Dendritic cell treated with granulocyte-macrophage colony-stimulating factor and Interleukin-4, amounts not matched to agents 40 ng/mL and 50 ng/mL, for 4 days (primary cell): Measurements from ENCODE around the gene UBN2.
"Not testable (repeated sequence)": the region's sequence is repeated elsewhere in the genome, so short reads cannot be mapped to it uniquely, and the experiment has no call there.

ENCODE experiments used
- H3K27ac Mint-ChIP-seq: one replicate; pipeline ENCODE4 v1.8.0; 2022; ENCODE audit warnings: mild to moderate bottlenecking, mixed read lengths
- H3K27me3 Mint-ChIP-seq: one replicate; pipeline ENCODE4 v1.8.0; 2022; ENCODE audit warnings: mild to moderate bottlenecking, mixed read lengths
- H3K36me3 Mint-ChIP-seq: one replicate; pipeline ENCODE4 v1.8.0; 2022; ENCODE audit warnings: low read depth, mixed read lengths
- H3K4me1 Mint-ChIP-seq: one replicate; pipeline ENCODE4 v1.8.0; 2022; ENCODE audit warnings: low read depth, mixed read lengths
- H3K4me3 Mint-ChIP-seq: one replicate; pipeline ENCODE4 v1.8.0; 2022; ENCODE audit warnings: mild to moderate bottlenecking, moderate library complexity, mixed read lengths
- H3K9me3 Mint-ChIP-seq: one replicate; pipeline ENCODE4 v1.8.0; 2022; ENCODE audit warnings: mixed read lengths
- intact Hi-C: fragments of 100-400 bp; cut with micrococcal nuclease; formaldehyde crosslinking; loops from one replicate; pipeline ENCODE4 v1.15.0; 2022

The UBN2 gene

DNA sequence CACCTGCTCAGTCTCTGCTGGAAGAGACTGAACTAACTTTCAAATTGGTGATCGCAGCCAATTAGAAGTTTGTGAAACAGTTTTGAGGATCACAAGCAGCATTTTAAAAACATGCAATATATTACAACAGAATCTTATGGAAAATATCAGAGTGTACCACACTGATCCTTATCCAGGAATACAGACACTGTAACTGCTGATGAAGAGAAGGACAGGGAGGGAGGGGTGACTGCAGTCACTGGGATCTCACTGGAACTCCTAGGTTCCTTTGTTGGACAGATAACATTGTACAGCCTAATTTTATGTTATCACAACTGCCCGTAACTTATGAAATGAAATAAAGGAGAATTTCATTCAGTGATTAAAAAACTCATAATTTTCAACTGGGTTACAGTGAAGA, 6.8 kb upstream of the UBN2 start:
- no peaks in the 10 kb centered on the region for H3K4me1 Mint-ChIP-seq
- no peaks in the 10 kb centered on the region for H3K9me3 Mint-ChIP-seq
- intact Hi-C loops = loop anchor here (1.0 kb wide), 1 partner anchor 17 kb away; no protein-coding TSS in a partner anchor
- peaks cover 2% of the 10 kb centered on the region for H3K27me3 Mint-ChIP-seq
- H3K36me3 Mint-ChIP-seq = no peaks in the 10 kb centered on the region
- H3K4me3 Mint-ChIP-seq = no peak overlapping the region
- no peak overlapping the region for H3K27ac Mint-ChIP-seq

DNA sequence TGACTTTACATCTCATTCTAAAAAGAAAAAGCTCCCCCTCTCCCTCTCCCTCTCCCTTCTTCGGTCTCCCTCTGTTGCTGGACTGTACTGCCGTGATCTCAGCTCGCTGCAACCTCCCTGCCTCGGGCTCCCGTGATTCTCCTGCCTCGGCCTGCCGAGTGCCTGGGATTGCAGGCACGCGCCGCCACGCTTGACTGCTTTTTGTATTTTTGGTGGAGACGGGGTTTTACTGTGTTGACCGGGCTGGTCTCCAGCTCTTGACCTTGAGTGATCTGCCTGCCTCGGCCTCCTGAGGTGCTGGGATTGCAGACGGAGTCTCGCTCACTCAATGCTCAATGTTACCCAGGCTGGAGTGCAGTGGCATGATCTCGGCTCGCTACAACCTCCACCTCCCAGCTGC, 6.2 kb upstream of the UBN2 start:
- H3K36me3 Mint-ChIP-seq, H3K9me3 Mint-ChIP-seq, H3K4me3 Mint-ChIP-seq, H3K4me1 Mint-ChIP-seq, H3K27ac Mint-ChIP-seq, H3K27me3 Mint-ChIP-seq: not testable (repeated sequence)
- intact Hi-C loops = loop anchor here (1.0 kb wide), 1 partner anchor 18 kb away; no protein-coding TSS in a partner anchor

DNA sequence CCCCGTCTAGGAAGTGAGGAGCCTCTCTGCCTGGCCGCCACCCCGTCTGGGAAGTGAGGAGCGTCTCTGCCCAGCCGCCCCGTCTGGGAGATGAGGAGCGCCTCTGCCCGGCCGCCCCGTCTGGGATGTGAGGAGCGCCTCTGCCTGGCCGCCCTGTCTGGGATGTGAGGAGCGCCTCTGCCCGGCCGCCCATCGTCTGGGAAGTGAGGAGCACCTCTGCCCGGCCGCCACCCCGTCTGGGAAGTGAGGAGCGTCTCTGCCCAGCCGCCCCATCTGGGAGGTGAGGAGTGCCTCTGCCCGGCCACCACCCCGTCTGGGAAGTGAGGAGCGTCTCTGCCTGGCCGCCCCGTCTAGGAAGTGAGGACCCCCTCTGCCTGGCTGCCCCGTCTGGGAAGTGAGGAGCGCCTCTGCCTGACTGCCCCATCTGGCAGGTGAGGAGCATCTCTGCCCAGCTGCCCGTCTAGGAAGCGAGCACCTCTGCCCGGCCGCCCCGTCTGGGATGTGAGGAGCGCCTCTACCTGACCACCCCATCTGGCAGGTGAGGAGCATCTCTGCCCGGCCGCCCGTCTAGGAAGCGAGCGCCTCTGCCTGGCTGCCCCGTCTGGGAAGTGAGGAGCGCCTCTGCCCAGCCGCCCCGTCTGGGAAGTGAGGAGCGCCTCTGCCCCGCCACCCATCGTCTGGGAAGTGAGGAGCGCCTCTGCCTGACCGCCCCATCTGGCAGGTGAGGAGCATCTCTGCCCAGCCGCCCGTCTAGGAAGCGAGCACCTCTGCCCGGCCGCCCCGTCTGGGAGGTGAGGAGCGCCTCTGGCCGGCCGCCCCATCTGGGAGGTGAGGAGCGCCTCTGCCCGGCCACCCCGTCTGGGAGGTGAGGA, 5.5 kb upstream of the UBN2 start:
- H3K27me3 Mint-ChIP-seq, H3K27ac Mint-ChIP-seq, H3K9me3 Mint-ChIP-seq, intact Hi-C loops, H3K36me3 Mint-ChIP-seq, H3K4me3 Mint-ChIP-seq, H3K4me1 Mint-ChIP-seq: not testable (repeated sequence)

DNA sequence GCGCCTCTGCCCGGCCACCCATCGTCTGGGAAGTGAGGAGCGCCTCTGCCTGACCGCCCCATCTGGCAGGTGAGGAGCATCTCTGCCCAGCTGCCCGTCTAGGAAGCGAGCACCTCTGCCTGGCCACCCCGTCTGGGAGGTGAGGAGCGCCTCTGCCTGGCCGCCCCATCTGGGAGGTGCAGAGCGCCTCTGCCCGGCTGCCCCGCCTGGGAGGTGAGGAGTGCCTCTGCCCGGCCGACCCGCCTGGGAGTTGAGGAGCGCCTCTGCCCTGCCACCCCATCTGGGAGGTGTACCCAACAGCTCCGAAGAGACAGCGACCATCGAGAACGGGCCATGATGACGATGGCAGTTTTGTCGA, 4.9 kb upstream of the UBN2 start:
- H3K4me3 Mint-ChIP-seq, intact Hi-C loops, H3K27me3 Mint-ChIP-seq, H3K9me3 Mint-ChIP-seq, H3K36me3 Mint-ChIP-seq, H3K4me1 Mint-ChIP-seq, H3K27ac Mint-ChIP-seq: not testable (repeated sequence)

DNA sequence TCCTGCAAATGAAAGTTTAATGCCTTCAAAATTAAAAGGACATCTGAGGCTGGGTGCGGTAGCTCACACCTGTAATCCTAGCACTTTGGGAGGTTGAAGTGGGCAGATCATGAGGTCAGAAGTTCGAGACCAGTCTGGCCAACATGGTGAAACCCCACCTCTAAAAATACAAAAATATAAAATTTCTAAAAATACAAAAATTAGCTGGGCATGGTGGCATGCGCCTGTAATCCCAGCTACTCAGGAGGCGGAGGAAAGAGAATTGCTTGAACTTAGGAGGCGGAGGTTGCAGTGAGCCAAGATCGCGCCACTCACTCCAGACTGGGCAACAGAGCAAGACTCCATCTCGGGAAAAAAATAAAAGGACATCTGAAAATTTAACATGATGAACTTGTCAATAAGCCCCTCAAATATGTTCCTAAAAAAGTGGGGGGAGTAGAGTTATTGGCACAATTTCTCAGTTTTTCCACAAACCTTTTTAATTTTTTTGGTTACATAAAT, 4.0 kb upstream of the UBN2 start:
- H3K27ac Mint-ChIP-seq, H3K27me3 Mint-ChIP-seq, H3K4me3 Mint-ChIP-seq, intact Hi-C loops, H3K4me1 Mint-ChIP-seq, H3K9me3 Mint-ChIP-seq: not testable (repeated sequence)
- H3K36me3 Mint-ChIP-seq = peaks cover 11% of the 10 kb centered on the region

DNA sequence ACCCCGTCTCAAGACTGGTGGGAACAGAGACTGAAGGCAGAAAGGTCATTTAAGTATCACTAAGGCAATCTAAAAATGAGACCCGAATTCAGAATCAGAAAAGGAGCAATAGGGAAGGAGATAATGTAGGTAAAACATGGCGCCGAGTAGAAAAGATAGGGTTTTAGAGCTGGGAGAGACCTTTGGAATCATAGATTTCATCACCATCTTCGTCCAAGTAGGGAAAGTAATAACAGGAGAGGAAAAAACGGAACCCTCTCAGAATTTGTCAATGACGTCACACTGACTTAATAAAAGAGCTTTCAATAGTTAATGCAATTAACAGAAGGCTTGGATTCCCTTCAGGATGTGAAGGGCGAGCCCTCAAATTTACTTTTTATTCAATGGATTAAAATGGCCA, 1.0 kb upstream of the UBN2 start:
- Mint-ChIP-seq H3K27ac (peak overlapping the region; percentile 95), H3K36me3 (peaks cover 14% of the 10 kb centered on the region), H3K4me1 (peaks cover 17% of the 10 kb centered on the region), H3K4me3 (peak overlapping the region; percentile 100), H3K9me3 (no peaks in the 10 kb centered on the region), H3K27me3 (no peaks in the 10 kb centered on the region)
- intact Hi-C loops = loop anchor here (2.0 kb wide), 2 partner anchors 97 to 111 kb away; partner anchors contain the start of gene FMC1

DNA sequence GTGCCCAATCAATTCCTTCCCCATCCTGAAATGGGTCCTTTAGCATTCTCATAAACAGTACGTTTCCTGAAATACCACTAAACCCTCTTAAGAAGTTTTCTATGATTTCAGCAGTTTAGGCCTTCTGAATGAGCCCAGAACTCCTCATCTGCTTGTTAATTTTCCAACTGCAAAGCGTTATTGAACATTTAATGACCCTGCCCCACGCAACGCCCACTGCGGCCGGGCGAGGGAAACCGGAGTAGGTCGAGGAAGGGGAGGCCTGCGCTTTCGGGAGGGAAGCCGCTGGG, 608 bp upstream of the UBN2 start:
- intact Hi-C loops = loop anchor here (2.0 kb wide), 2 partner anchors 98 to 110 kb away; partner anchors contain the start of gene FMC1

DNA sequence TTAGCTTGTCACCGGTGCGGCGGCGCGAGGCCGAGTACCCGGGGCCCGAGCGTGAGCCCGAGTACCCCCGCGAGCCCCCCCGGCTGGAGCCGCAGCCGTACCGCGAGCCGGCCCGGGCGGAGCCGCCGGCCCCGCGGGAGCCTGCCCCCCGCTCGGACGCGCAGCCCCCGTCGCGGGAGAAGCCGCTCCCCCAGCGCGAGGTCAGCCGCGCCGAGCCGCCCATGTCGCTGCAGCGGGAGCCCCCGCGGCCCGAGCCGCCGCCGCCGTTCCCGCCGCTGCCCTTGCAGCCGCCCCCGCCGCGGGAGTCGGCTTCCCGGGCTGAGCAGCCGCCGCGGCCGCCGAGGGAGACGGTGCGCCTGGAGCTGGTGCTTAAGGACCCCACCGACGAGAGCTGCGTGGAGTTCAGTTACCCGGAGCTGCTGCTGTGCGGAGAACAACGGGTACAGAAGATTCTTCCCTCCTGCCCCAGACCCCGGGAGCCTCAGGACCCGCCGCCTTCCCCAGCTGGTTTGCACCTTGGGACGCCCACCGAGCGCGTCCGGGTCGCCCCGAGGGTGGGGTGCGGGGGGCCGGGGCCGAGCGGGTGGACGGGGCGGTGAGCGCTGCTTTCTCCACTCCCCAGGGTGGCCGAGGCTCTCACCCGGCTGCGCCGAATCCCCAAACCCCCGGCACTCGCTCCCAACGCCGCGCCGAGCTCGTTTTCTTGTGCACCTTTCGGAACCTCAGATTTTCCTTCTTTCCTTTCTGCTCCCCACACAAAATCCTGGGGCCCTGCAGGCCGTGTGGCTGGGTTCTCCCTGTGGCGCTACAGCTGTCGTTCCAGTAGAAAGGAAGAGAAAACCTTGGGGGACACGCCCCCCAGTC, 708 bp downstream of the UBN2 start:
- peak overlapping the region; percentile 95 for H3K27ac Mint-ChIP-seq
- intact Hi-C loops = loop anchor here (2.0 kb wide), 2 partner anchors 99 to 109 kb away; partner anchors contain the start of gene FMC1
- no peaks in the 10 kb centered on the region for H3K27me3 Mint-ChIP-seq

More for the DNA sequence above, 608 bp upstream of the UBN2 start:
- Mint-ChIP-seq H3K9me3 (no peaks in the 10 kb centered on the region), H3K4me1 (peaks cover 17% of the 10 kb centered on the region), H3K27ac (peak overlapping the region; percentile 95), H3K4me3 (peak overlapping the region; percentile 100), H3K36me3 (peaks cover 14% of the 10 kb centered on the region), H3K27me3 (no peaks in the 10 kb centered on the region)

DNA sequence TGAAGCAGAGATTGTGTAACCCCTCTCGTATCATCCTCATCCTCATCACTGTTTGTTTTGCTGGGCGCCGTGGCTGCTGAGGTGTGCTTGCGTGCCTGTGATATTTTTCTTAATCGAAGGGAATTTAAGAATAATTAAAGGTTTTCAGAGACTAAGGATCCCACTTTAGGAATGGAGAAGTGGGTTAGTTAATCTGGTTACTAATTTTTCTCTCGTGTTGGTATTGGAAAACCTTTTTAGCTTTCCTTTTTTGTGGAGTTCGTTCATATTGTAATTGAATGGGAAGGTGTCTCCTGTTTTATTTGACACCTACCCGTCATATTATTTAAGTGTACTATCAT, 1.3 kb downstream of the UBN2 start:
- peak overlapping the region; percentile 94 for H3K4me3 Mint-ChIP-seq
- H3K36me3 Mint-ChIP-seq = peaks cover 20% of the 10 kb centered on the region
- intact Hi-C loops = no loop called here
- no peaks in the 10 kb centered on the region for H3K27me3 Mint-ChIP-seq
- H3K4me1 Mint-ChIP-seq = peaks cover 17% of the 10 kb centered on the region
- H3K27ac Mint-ChIP-seq = peak overlapping the region; percentile 64
- H3K9me3 Mint-ChIP-seq = no peaks in the 10 kb centered on the region

More for the DNA sequence above, 708 bp downstream of the UBN2 start:
- Mint-ChIP-seq H3K4me1 (peaks cover 17% of the 10 kb centered on the region), H3K36me3 (peaks cover 14% of the 10 kb centered on the region), H3K4me3 (peak overlapping the region; percentile 100), H3K9me3 (no peaks in the 10 kb centered on the region)

DNA sequence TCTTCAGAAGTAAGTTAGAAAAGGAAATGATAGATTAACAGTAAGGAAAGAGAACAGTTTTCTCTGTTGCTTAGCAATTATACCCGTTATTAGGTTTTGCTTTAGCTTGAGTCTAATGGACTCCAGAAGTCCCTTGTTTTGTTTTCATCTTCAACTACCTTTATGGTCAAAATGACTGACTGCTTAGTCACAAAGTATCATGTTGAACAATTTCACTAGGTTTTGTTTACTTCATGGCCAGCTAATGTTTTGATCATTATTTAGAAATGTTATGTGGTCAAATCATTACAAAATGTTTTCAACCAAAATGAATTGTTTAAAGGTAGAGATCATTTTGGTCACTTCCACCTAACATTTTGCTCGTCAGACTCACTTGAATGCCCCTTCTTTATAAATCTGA, 1.9 kb downstream of the UBN2 start:
- Mint-ChIP-seq H3K27ac (no peak overlapping the region), H3K9me3 (no peaks in the 10 kb centered on the region), H3K36me3 (peaks cover 25% of the 10 kb centered on the region), H3K4me3 (peak overlapping the region; percentile 55), H3K27me3 (no peaks in the 10 kb centered on the region), H3K4me1 (peaks cover 17% of the 10 kb centered on the region)
- intact Hi-C loops = no loop called here

DNA sequence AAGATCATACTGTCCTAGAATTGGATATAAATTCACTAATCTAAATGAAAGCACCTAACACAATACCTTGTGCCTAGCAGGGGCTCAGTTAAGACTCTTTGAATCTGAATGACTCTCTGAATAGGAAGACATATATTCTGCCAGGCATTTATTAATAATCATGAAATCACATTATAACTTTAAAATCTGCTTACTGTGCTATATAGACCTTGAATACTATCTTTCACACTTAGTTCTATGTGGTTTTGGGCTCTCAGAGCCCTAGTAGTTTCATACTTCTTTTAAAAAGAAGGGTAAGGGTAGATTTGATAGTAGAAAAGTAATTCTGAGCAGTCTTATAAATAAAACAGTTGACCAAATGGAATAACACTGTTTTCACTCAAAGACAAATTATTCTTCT, 10.2 kb downstream of the UBN2 start:
- peaks cover 71% of the 10 kb centered on the region for H3K36me3 Mint-ChIP-seq
- intact Hi-C loops = no loop called here
- H3K4me3 Mint-ChIP-seq = no peak overlapping the region
- H3K27me3 Mint-ChIP-seq = no peaks in the 10 kb centered on the region
- H3K27ac Mint-ChIP-seq = no peak overlapping the region
- no peaks in the 10 kb centered on the region for H3K4me1 Mint-ChIP-seq
- H3K9me3 Mint-ChIP-seq = no peaks in the 10 kb centered on the region

DNA sequence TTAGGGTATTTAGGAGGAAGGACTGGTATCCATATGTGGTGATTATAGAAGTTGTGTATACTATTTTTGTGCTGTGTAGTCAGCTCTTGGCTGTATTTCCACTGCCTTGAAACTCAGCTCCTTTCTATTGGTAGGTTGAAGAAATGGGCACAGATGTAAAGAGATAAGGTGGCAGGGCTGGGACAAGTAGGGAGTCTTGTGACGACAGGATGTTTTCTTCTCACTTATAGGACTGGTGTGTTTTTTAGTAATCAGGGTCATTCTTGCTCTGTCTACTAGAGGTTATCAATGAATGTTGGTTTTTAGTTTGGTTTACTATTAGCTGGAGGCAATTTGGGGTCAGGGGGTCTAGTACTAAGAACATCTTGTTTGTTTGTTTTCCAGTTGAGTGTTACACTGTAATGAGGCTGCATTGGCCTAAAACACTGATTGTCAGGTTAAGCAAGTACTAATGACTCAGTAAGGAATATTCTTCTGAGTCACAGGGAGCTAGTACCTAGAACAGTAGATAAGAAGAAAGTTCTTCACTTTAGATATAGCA, 11.8 kb downstream of the UBN2 start:
- H3K4me3 Mint-ChIP-seq = no peak overlapping the region
- H3K9me3 Mint-ChIP-seq = no peaks in the 10 kb centered on the region
- H3K4me1 Mint-ChIP-seq = no peaks in the 10 kb centered on the region
- H3K27ac Mint-ChIP-seq = no peak overlapping the region
- no peaks in the 10 kb centered on the region for H3K27me3 Mint-ChIP-seq
- peaks cover 74% of the 10 kb centered on the region for H3K36me3 Mint-ChIP-seq
- intact Hi-C loops = no loop called here

DNA sequence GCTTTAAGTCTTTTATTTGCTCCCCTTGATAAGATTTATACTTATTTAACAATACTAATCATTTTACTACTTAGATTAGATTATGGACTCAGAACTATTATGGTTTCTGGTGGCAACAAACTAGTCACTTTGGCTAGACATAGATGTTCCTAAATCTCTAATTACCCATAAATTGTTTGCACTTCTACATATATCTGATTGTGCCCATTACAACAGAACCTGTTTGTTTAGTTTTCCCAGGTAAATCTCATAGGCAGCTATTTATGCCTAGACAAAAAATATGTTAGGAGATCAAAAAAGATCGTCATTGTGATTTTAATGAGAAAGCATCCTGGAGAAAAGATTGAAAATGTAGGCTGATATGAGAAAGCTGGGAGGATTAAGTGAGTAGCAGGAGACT, 14.4 kb downstream of the UBN2 start:
- Mint-ChIP-seq H3K4me1 (no peaks in the 10 kb centered on the region), H3K9me3 (no peaks in the 10 kb centered on the region), H3K27ac (no peak overlapping the region), H3K27me3 (no peaks in the 10 kb centered on the region), H3K36me3 (peaks cover 74% of the 10 kb centered on the region), H3K4me3 (no peak overlapping the region)
- intact Hi-C loops = no loop called here

DNA sequence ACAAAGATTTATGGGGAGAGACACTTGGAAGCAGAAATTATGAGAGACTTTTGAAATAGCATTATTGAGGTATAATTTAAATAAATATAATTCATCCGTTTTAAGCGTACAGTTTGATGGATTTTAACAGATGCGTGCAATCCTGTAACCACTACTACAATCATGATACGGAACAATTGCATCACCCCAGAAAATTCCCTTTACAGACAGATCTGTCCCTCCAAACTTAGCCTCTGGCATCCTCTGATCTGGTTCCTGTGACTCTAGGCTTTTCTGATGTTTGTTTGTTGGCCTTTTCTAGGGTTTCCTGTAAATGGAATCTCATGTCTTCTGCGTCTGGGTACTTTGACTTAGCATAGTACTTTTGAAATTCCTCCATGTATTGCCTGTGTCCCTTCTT, 15.5 kb downstream of the UBN2 start:
- Mint-ChIP-seq H3K27ac (no peak overlapping the region), H3K4me3 (no peak overlapping the region), H3K4me1 (no peaks in the 10 kb centered on the region), H3K9me3 (no peaks in the 10 kb centered on the region), H3K27me3 (no peaks in the 10 kb centered on the region), H3K36me3 (peaks cover 76% of the 10 kb centered on the region)
- intact Hi-C loops = no loop called here
